Neural cell (in vitro differentiated cells): ENCODE measurements around the gene NUDT8. TPM values are rescaled to one million over a fixed set of nuclear protein-coding genes. Genes with fewer than 3 reads are reported as not detected.

Experiments used
- H2AFZ ChIP-seq: fragments of 200-600, 300-800 bp; sonication (generic), shearing (Covaris generic); 2 replicates; pipeline ENCODE4 v1.6.0; 2014; ENCODE audit warnings: low read depth, mild to moderate bottlenecking, antibody characterized with exemption, low read length, moderate library complexity
- H3F3A ChIP-seq: fragments of 200-600 bp; shearing (Covaris generic); 2 replicates; pipeline ENCODE4 v1.6.1; 2016; ENCODE audit warnings: mild to moderate bottlenecking, moderate library complexity, mixed read lengths, antibody characterized with exemption, low read length; ENCODE audit not compliant: insufficient read depth, poor library complexity, severe bottlenecking
- H3K27ac ChIP-seq: fragments of 200-600, 300-800 bp; sonication (generic), shearing (Covaris generic); 2 replicates; pipeline ENCODE4 v1.5.1; 2014; ENCODE audit warnings: mild to moderate bottlenecking, low read length, moderate library complexity
- H3K27me3 ChIP-seq: fragments of 300-800, 200-600 bp; sonication (generic), shearing (Covaris generic); 2 replicates; pipeline ENCODE4 v1.6.0; 2014; ENCODE audit warnings: mild to moderate bottlenecking, low read depth, low read length, moderate library complexity; ENCODE audit not compliant: insufficient read depth
- H3K36me3 ChIP-seq: fragments of 300-800, 200-600 bp; sonication (generic), shearing (Covaris generic); 2 replicates; pipeline ENCODE4 v1.5.1; 2014; ENCODE audit warnings: mild to moderate bottlenecking, antibody characterized with exemption, low read length, moderate library complexity; ENCODE audit not compliant: insufficient read depth
- H3K4me2 ChIP-seq: fragments of 300-800, 200-600 bp; sonication (generic), shearing (Covaris generic); 2 replicates; pipeline ENCODE4 v1.6.0; 2014; ENCODE audit warnings: mild to moderate bottlenecking, low read length
- H3K4me3 ChIP-seq: fragments of 300-800, 200-600 bp; sonication (generic), shearing (Covaris generic); 2 replicates; pipeline ENCODE4 v1.5.1; 2014; ENCODE audit warnings: mild to moderate bottlenecking, low read length, moderate library complexity
- H3K79me2 ChIP-seq: fragments of 200-600 bp; shearing (Covaris generic); replicated peaks from 2 replicates; pipeline ENCODE4 v1.6.0; 2014; ENCODE audit warnings: mild to moderate bottlenecking, low read length, moderate library complexity; ENCODE audit not compliant: insufficient read depth
- H3K9ac ChIP-seq: fragments of 300-800, 200-600 bp; sonication (generic), shearing (Covaris generic); 2 replicates; pipeline ENCODE4 v1.6.1; 2016; ENCODE audit warnings: mild to moderate bottlenecking, low read length, mixed read lengths
- H3K9me2 ChIP-seq: fragments of 200-600 bp; shearing (Covaris generic); 2 replicates; pipeline ENCODE4 v1.6.1; 2016; ENCODE audit warnings: mild to moderate bottlenecking, low read length, mixed read lengths; ENCODE audit not compliant: insufficient read depth
- H3K9me3 ChIP-seq: fragments of 200-600, 300-800 bp; sonication (generic), shearing (Covaris generic); 2 replicates; pipeline ENCODE4 v1.6.1; 2016; ENCODE audit warnings: mild to moderate bottlenecking, mixed run types, low read length, moderate library complexity, mixed read lengths
- H4K20me1 ChIP-seq: fragments of 200-600 bp; shearing (Covaris generic); 2 replicates; pipeline ENCODE4 v1.6.1; 2016; ENCODE audit warnings: mild to moderate bottlenecking, mixed run types; ENCODE audit not compliant: insufficient read depth
- EP300 ChIP-seq: fragments of 450-650 bp; conservative IDR thresholded peaks from 2 replicates; pipeline ENCODE4 v1.6.1; 2014; ENCODE audit warnings: antibody characterized with exemption, mild to moderate bottlenecking, moderate library complexity; ENCODE audit not compliant: poor library complexity, severe bottlenecking
- EZH2 ChIP-seq: fragments of 200-600, 300-800 bp; shearing (Covaris generic), sonication (generic); IDR thresholded peaks from 2 replicates; pipeline ENCODE4 v1.6.1; 2014; ENCODE audit warnings: antibody characterized with exemption, low read length, borderline replicate concordance, mild to moderate bottlenecking; ENCODE audit not compliant: insufficient read depth, poor library complexity, severe bottlenecking
- MXI1 ChIP-seq: fragments of 450-650 bp; conservative IDR thresholded peaks from 2 replicates; pipeline ENCODE4 v1.6.1; 2014; ENCODE audit warnings: antibody characterized with exemption, mild to moderate bottlenecking; ENCODE audit not compliant: poor library complexity, severe bottlenecking
- POLR2AphosphoS5 ChIP-seq: IDR thresholded peaks from 2 replicates; pipeline ENCODE4 v1.6.1; 2012
- RAD21 ChIP-seq: fragments of 450-650 bp; conservative IDR thresholded peaks from 2 replicates; pipeline ENCODE4 v1.6.1; 2014; ENCODE audit warnings: antibody characterized with exemption, mild to moderate bottlenecking, moderate library complexity
- REST ChIP-seq: IDR thresholded peaks from 2 replicates; pipeline ENCODE4 v1.6.1; 2012; ENCODE audit warnings: borderline replicate concordance
- SMC3 ChIP-seq: fragments of 450-650 bp; conservative IDR thresholded peaks from 2 replicates; pipeline ENCODE4 v1.6.1; 2014; ENCODE audit warnings: antibody characterized with exemption, mild to moderate bottlenecking, moderate library complexity; ENCODE audit not compliant: poor library complexity
- TAF1 ChIP-seq: IDR thresholded peaks from 2 replicates; pipeline ENCODE4 v1.6.1; 2012; ENCODE audit warnings: low read depth
- polyA plus RNA-seq: library from polyadenylated mRNA; depleted of rRNA; stranded (reverse); fragments of >200 nt; gene quantifications from 2 replicates; pipeline ENCODE4 v1.2.3, GENCODE V29; 2014
- TF ChIP-seq, protein P1 (sequence below): fragments of 450-650 bp; IDR thresholded peaks from 2 replicates; pipeline ENCODE4 v1.5.1; 2014; ENCODE audit warnings: antibody characterized with exemption, mild to moderate bottlenecking, moderate library complexity; ENCODE audit not compliant: poor library complexity, severe bottlenecking

The NUDT8 gene
- polyA plus RNA-seq, 1 donor from 2014 or later, result not detected

DNA sequence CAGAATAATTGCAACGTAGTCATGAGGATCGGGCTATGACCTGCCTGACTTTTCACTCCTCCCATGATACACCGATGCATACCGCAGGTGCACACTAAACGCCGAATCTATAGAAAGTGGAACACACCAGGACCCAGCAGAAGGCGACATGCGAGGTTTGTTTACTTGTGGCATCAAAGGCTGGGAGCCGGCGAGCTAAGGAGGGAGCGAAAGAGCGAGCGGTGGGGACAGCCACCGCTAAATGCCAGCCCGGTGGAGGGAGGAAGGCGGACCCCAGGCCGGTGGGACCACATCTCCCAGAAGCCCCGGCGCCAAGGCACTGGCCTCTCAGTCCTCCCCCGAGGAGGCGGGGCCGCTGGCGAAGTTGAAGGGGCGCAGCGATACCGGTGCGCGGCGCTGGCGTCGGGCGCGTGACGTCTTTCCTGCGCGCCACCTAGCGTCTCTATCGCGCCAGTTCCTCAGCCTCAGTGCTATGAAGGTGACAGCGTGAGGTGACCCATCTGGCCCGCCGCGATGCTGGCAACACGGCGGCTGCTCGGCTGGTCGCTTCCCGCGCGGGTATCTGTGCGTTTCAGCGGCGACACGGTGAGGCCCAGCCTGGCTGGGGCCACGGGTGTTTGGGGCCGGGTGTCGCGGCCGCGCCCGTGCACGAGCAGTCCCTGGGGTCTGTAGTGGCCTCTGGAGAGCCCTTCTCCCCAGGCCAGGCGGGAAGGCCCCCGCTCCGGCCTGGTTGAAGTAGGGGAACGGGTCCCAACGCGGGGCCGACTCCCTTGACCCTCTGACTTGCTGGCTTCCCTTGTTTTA is 23.0 kb downstream of the NUDT8 start, which contains the start of gene NDUFV1:
Gene NDUFV1, plus strand, starts transcription at position 445 of the 804 bp plus-strand sequence. Its CDS starts 69 bp downstream, at position 514.
- Histone ChIP-seq H3K79me2 (peaks cover 6% of the 10 kb centered on the region), H3K9me3 (no peaks in the 10 kb centered on the region), H3K9ac (peak within 1 kb of the TSS; percentile 86), H3K36me3 (no peaks in the 10 kb centered on the region), H3K27me3 (no peaks in the 10 kb centered on the region), H4K20me1 (no peaks in the 10 kb centered on the region), H3F3A (no peaks in the 10 kb centered on the region), H3K9me2 (no peaks in the 10 kb centered on the region), H3K27ac (peak within 1 kb of the TSS; percentile 61), H3K4me2 (peak within 1 kb of the TSS; percentile 89), H2AFZ (peak within 1 kb of the TSS; percentile 94), H3K4me3 (peak within 1 kb of the TSS; percentile 88)
- TF ChIP-seq RAD21, result peak; percentile 59
- TF ChIP-seq SMC3, result peak; percentile 71
- peak; percentile 94 for TF ChIP-seq MXI1
- no peak for TF ChIP-seq EZH2
- peak; percentile 60 for TF ChIP-seq REST
- TF ChIP-seq, protein P1, sequence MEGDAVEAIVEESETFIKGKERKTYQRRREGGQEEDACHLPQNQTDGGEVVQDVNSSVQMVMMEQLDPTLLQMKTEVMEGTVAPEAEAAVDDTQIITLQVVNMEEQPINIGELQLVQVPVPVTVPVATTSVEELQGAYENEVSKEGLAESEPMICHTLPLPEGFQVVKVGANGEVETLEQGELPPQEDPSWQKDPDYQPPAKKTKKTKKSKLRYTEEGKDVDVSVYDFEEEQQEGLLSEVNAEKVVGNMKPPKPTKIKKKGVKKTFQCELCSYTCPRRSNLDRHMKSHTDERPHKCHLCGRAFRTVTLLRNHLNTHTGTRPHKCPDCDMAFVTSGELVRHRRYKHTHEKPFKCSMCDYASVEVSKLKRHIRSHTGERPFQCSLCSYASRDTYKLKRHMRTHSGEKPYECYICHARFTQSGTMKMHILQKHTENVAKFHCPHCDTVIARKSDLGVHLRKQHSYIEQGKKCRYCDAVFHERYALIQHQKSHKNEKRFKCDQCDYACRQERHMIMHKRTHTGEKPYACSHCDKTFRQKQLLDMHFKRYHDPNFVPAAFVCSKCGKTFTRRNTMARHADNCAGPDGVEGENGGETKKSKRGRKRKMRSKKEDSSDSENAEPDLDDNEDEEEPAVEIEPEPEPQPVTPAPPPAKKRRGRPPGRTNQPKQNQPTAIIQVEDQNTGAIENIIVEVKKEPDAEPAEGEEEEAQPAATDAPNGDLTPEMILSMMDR, result peak; percentile 82
- TF ChIP-seq TAF1, result no peak
- peak; percentile 76 for TF ChIP-seq EP300
- peak; percentile 96 for TF ChIP-seq POLR2AphosphoS5

DNA sequence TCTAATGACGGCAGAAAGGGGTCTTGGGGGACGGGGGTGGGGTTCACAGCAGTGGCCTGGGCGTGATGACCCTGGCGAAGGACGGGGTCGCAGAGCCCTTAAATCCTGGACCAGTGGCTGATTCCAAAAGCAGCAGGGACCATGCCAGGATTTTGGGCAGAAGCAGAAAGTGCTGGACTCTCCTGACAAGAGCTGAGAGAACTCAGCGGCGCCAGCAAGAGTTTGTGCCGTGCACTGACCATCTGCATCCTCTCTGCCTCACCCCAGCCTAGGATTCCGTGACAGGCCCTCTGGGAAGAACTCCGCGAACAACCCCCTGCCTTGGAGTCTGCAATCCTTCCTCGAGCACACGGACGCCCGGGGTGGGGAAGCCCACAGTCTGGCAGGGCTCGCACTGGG is 23.6 kb downstream of the NUDT8 start:
- peak overlapping the region; percentile 61 for H3K27ac ChIP-seq
- peak overlapping the region; percentile 86 for H3K9ac ChIP-seq
- no peaks in the 10 kb centered on the region for H3K9me3 ChIP-seq
- H2AFZ ChIP-seq, result peak overlapping the region; percentile 94
- H3F3A ChIP-seq, result no peaks in the 10 kb centered on the region
- no peaks in the 10 kb centered on the region for H3K9me2 ChIP-seq
- peaks cover 6% of the 10 kb centered on the region for H3K79me2 ChIP-seq
- TF ChIP-seq POLR2AphosphoS5 (no peak), REST (no peak), TAF1 (no peak), RAD21 (no peak), SMC3 (no peak), MXI1 (no peak), EP300 (no peak), EZH2 (no peak)
- TF ChIP-seq, protein P1, result no peak
- no peaks in the 10 kb centered on the region for H3K27me3 ChIP-seq
- peak overlapping the region; percentile 50 for H3K4me2 ChIP-seq
- H3K4me3 ChIP-seq, result peak overlapping the region; percentile 88
- no peaks in the 10 kb centered on the region for H3K36me3 ChIP-seq
- H4K20me1 ChIP-seq, result no peaks in the 10 kb centered on the region
